HCT116 (cell line): Measurements from ENCODE around the gene PHF14. TPM values are rescaled to one million over a fixed set of nuclear protein-coding genes. Genes with fewer than 3 reads are reported as not detected.

Experiments
- ATAC-seq: fragments of 200-7000 bp; cut with Tn5 transposase; 2 replicates; pipeline ENCODE4 v1.9.1; 2020; ENCODE audit warnings: mild to moderate bottlenecking, moderate library complexity
- BruUV-seq: library from RNA; stranded (reverse); fragments of 400-500 nt; replicated peaks from 2 replicates; lab custom pipeline; 2021; lab: Mats Ljungman, UMichigan
- CTCF ChIA-PET: fragments of 300-600 bp; sonication (Branson Sonifier 250); formaldehyde crosslinking; loops from one replicate; lab custom pipeline; 2021; ENCODE audit warnings: antibody characterized with exemption; lab: Charles Lee
- POLR2A ChIA-PET: fragments of 300-600, 350-600 bp; sonication (Branson Sonifier 250); formaldehyde crosslinking; loops from one replicate; lab custom pipeline; 2021; ENCODE audit warnings: antibody characterized with exemption; lab: Charles Lee
- RAD21 ChIA-PET, 2 experiments: fragments of 300-600 bp; sonication (Branson Sonifier 250); formaldehyde crosslinking; loops; one replicate each; lab custom pipeline; 2023; ENCODE audit warnings: low total read pairs in 2 of 2; ENCODE audit not compliant: uncharacterized antibody in 2 of 2, unreplicated experiment in 2 of 2, low non-redundant PET in 1 of 2; lab: Charles Lee
- DNase-seq: peaks from one replicate; pipeline ENCODE4 v3.0.0-alpha.2; 2010; ENCODE audit warnings: low read depth, low spot score
- H2AFZ ChIP-seq: fragments of 200-600 bp; shearing (Covaris generic), sonication (generic); 2 replicates; pipeline ENCODE4 v1.6.1; 2017; ENCODE audit warnings: low read depth, mixed run types, mixed read lengths, antibody characterized with exemption, low read length; ENCODE audit not compliant: poor library complexity, severe bottlenecking
- H3K27ac ChIP-seq: 2 replicates; pipeline ENCODE4 v1.5.1; 2012; ENCODE audit warnings: low read depth, low read length
- H3K27me3 ChIP-seq: fragments of 200-600 bp; sonication (generic); 2 replicates; pipeline ENCODE4 v1.6.1; 2016; ENCODE audit warnings: mixed run types, low read length, mixed read lengths; ENCODE audit not compliant: insufficient read depth
- H3K36me3 ChIP-seq, 2 experiments: fragments of 200-500 bp in 1 of 2; fragments of 200-600 bp in 1 of 2; sonication (Bioruptor generic) in 1 of 2; sonication (generic) in 1 of 2; 2 replicates each; pipeline versions ENCODE4 v1.5.1 to v1.6.1; 2014 to 2016; ENCODE audit warnings: low read length in 2 of 2, inconsistent platforms in 1 of 2, mixed read lengths in 1 of 2, mixed run types in 1 of 2; ENCODE audit not compliant: insufficient read depth in 2 of 2, control insufficient read depth in 1 of 2
- H3K4me1 ChIP-seq, 2 experiments: fragments of 200-600 bp in 1 of 2; sonication (generic) in 1 of 2; 2 replicates each; pipeline versions ENCODE4 v1.5.1 to v1.6.1; 2012 to 2017; ENCODE audit warnings: low read length in 2 of 2, inconsistent platforms in 1 of 2, mild to moderate bottlenecking in 1 of 2, mixed read lengths in 1 of 2, mixed run types in 1 of 2, moderate library complexity in 1 of 2; ENCODE audit not compliant: insufficient read depth in 2 of 2, control insufficient read depth in 1 of 2
- H3K4me2 ChIP-seq: fragments of 200-600 bp; sonication (generic); 2 replicates; pipeline ENCODE4 v1.6.1; 2017; ENCODE audit warnings: mixed run types, low read length, mixed read lengths
- H3K4me3 ChIP-seq, 2 experiments: fragments of 200-600 bp in 1 of 2; sonication (generic) in 1 of 2; replicated peaks in 1 of 2; 2 replicates each; pipeline ENCODE4 v1.5.1; 2011 to 2016; ENCODE audit warnings: low read length in 2 of 2, control low read depth in 1 of 2, low read depth in 1 of 2, mild to moderate bottlenecking in 1 of 2, mixed read lengths in 1 of 2, mixed run types in 1 of 2
- H3K79me2 ChIP-seq: fragments of 200-600 bp; sonication (generic); 2 replicates; pipeline ENCODE4 v1.6.1; 2017; ENCODE audit warnings: mild to moderate bottlenecking, mixed run types, low read length, moderate library complexity, mixed read lengths; ENCODE audit not compliant: insufficient read depth
- H3K9ac ChIP-seq: fragments of 200-600 bp; sonication (generic); 2 replicates; pipeline ENCODE4 v1.6.1; 2016; ENCODE audit warnings: low read length, mixed read lengths
- H3K9me2 ChIP-seq: fragments of 200-600 bp; sonication (generic), shearing (Covaris generic); 2 replicates; pipeline ENCODE4 v1.6.1; 2017; ENCODE audit warnings: mixed run types, mild to moderate bottlenecking, moderate library complexity; ENCODE audit not compliant: insufficient read depth
- H3K9me3 ChIP-seq, 2 experiments: fragments of 200-500 bp in 1 of 2; fragments of 200-600 bp in 1 of 2; sonication (Bioruptor generic) in 1 of 2; sonication (generic) in 1 of 2; 2 replicates each; pipeline ENCODE4 v1.6.1; 2014 to 2017; ENCODE audit warnings: low read length in 2 of 2, mixed read lengths in 2 of 2, inconsistent platforms in 1 of 2, low read depth in 1 of 2, mild to moderate bottlenecking in 1 of 2, mixed run types in 1 of 2, moderate library complexity in 1 of 2; ENCODE audit not compliant: control insufficient read depth in 1 of 2, insufficient read depth in 1 of 2
- H4K20me1 ChIP-seq: fragments of 200-600 bp; sonication (generic), shearing (Covaris generic); 2 replicates; pipeline ENCODE4 v1.6.1; 2017; ENCODE audit warnings: mixed run types, mild to moderate bottlenecking, moderate library complexity; ENCODE audit not compliant: insufficient read depth
- CBX3 ChIP-seq: IDR thresholded peaks from 2 replicates; pipeline ENCODE4 v1.6.1; 2012; ENCODE audit warnings: low read depth
- CEBPB ChIP-seq: IDR thresholded peaks from 2 replicates; pipeline ENCODE4 v1.6.1; 2012; ENCODE audit warnings: low read depth
- CTCF ChIP-seq, 3 experiments: fragments of 200-600 bp in 1 of 3; sonication (generic) in 1 of 3; IDR thresholded peaks in 2 of 3; conservative IDR thresholded peaks in 1 of 3; 2 replicates each; pipeline ENCODE4 v1.5.1; 2012 to 2017; ENCODE audit warnings: low read depth in 2 of 3, low read length in 2 of 3, antibody characterized with exemption in 1 of 3, borderline replicate concordance in 1 of 3, control low read depth in 1 of 3, mild to moderate bottlenecking in 1 of 3, mixed read lengths in 1 of 3, mixed run types in 1 of 3, moderate library complexity in 1 of 3; ENCODE audit not compliant: insufficient read depth in 1 of 3
- ELF1 ChIP-seq: IDR thresholded peaks from 2 replicates; pipeline ENCODE4 v1.6.1; 2012; ENCODE audit warnings: low read depth, borderline replicate concordance
- EZH2 ChIP-seq: fragments of 200-600 bp; sonication (generic); IDR thresholded peaks from 2 replicates; pipeline ENCODE4 v1.6.1; 2017; ENCODE audit warnings: antibody characterized with exemption, mixed run types
- EZH2phosphoT487 ChIP-seq: fragments of 200-600 bp; IDR thresholded peaks from 2 replicates; pipeline ENCODE4 v1.6.1; 2018; ENCODE audit warnings: antibody characterized with exemption, borderline replicate concordance
- FOSL1 ChIP-seq: IDR thresholded peaks from 2 replicates; pipeline ENCODE4 v1.6.1; 2012; ENCODE audit warnings: low read depth
- JUND ChIP-seq: IDR thresholded peaks from 2 replicates; pipeline ENCODE4 v1.6.1; 2012
- POLR2A ChIP-seq: IDR thresholded peaks from 2 replicates; pipeline ENCODE4 v1.7.0; 2011; ENCODE audit warnings: borderline replicate concordance; ENCODE audit not compliant: insufficient read depth, insufficient read length; ENCODE audit errors: extremely low read depth
- RAD21 ChIP-seq: IDR thresholded peaks from 2 replicates; pipeline ENCODE4 v1.6.1; 2012; ENCODE audit warnings: low read depth, mild to moderate bottlenecking
- SIN3A ChIP-seq: IDR thresholded peaks from 2 replicates; pipeline ENCODE4 v1.6.1; 2012; ENCODE audit warnings: low read depth
- SP1 ChIP-seq: IDR thresholded peaks from 2 replicates; pipeline ENCODE4 v1.6.1; 2012; ENCODE audit warnings: low read depth
- SRF ChIP-seq: IDR thresholded peaks from 2 replicates; pipeline ENCODE4 v1.6.1; 2012; ENCODE audit warnings: low read depth
- TCF7L2 ChIP-seq: IDR thresholded peaks from 2 replicates; pipeline ENCODE4 v1.7.0; 2011; ENCODE audit warnings: borderline replicate concordance, inconsistent platforms; ENCODE audit not compliant: insufficient read depth, insufficient read length; ENCODE audit errors: extremely low read depth
- ZNF274 ChIP-seq: fragments of 200-500 bp; sonication (Bioruptor generic); IDR thresholded peaks from 2 replicates; pipeline ENCODE4 v1.6.1; 2014; ENCODE audit warnings: mild to moderate bottlenecking, low read depth, low read length, inconsistent platforms
- intact Hi-C: fragments of 100-400 bp; cut with micrococcal nuclease; formaldehyde crosslinking; loops from 2 replicates; pipeline ENCODE4 v1.10.0; 2022
- total RNA-seq: library from RNA; stranded (reverse); gene quantifications from one replicate; pipeline ENCODE4 v1.2.1, GENCODE V29; 2021; ENCODE audit not compliant: unreplicated experiment
- TF ChIP-seq, protein P1 (sequence below): IDR thresholded peaks from 2 replicates; pipeline ENCODE4 v1.6.1; 2012; ENCODE audit warnings: low read depth

Gene PHF14
- total RNA-seq, 1 experiment from 2014 or later = 13.8 TPM

GRCh38 chr7:11155883-11156282 lies 182.2 kb downstream of the PHF14 start:
- H2AFZ ChIP-seq = no peak overlapping the region
- POLR2A ChIA-PET = no interaction called here

DNA sequence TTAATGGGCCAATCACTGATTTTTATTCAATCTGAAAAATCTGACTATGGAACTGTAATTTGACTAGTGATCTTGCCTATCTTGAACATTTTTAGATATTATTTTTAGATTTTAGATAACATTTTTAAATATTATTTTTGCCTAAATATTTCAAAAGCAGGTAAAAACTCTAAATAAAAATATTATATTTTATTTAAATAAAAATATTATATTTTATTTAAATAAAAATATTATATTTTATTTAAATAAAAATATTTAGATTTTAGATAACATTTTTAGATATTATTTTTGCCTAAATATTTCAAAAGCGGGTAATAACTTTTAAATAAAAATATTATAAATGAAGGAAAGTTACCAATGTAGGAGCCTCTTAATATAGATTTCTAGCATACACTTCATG lies 187.8 kb downstream of the PHF14 start:
- DNase-seq (no peak), ATAC-seq (no peak)
- ChIA-PET CTCF (no interaction called here), POLR2A (no interaction called here), RAD21 (no interaction called here)
- Histone ChIP-seq H3K9me2 (no peaks in the 10 kb centered on the region), H3K4me3 (no peak overlapping the region), H2AFZ (no peak overlapping the region), H3K36me3 (no peaks in the 10 kb centered on the region), H3K9me3 (no peaks in the 10 kb centered on the region), H3K27ac (no peak overlapping the region), H3K4me1 (no peaks in the 10 kb centered on the region), H3K9ac (no peak overlapping the region), H3K27me3 (no peaks in the 10 kb centered on the region), H3K79me2 (no peaks in the 10 kb centered on the region), H4K20me1 (no peaks in the 10 kb centered on the region; the same call in 1 of the 2 replicates), H3K4me2 (no peak overlapping the region)
- TF ChIP-seq CEBPB (no peak), SP1 (no peak), CTCF (IDR thresholded peaks at IDR 0.05 in 2 of 3, conservative IDR thresholded peaks at IDR 0.05 in 1 of 3; ENCODE audit: borderline replicate concordance in 1 of 3, insufficient read depth in 1 of 3, low read depth in 2 of 3, low read length in 2 of 3) (no peak), FOSL1 (no peak), POLR2A (no peak), CBX3 (no peak), SRF (no peak), ELF1 (no peak), TCF7L2 (no peak), ZNF274 (no peak), EZH2 (no peak), EZH2phosphoT487 (no peak), JUND (no peak), SIN3A (no peak)
- TF ChIP-seq, protein P1, sequence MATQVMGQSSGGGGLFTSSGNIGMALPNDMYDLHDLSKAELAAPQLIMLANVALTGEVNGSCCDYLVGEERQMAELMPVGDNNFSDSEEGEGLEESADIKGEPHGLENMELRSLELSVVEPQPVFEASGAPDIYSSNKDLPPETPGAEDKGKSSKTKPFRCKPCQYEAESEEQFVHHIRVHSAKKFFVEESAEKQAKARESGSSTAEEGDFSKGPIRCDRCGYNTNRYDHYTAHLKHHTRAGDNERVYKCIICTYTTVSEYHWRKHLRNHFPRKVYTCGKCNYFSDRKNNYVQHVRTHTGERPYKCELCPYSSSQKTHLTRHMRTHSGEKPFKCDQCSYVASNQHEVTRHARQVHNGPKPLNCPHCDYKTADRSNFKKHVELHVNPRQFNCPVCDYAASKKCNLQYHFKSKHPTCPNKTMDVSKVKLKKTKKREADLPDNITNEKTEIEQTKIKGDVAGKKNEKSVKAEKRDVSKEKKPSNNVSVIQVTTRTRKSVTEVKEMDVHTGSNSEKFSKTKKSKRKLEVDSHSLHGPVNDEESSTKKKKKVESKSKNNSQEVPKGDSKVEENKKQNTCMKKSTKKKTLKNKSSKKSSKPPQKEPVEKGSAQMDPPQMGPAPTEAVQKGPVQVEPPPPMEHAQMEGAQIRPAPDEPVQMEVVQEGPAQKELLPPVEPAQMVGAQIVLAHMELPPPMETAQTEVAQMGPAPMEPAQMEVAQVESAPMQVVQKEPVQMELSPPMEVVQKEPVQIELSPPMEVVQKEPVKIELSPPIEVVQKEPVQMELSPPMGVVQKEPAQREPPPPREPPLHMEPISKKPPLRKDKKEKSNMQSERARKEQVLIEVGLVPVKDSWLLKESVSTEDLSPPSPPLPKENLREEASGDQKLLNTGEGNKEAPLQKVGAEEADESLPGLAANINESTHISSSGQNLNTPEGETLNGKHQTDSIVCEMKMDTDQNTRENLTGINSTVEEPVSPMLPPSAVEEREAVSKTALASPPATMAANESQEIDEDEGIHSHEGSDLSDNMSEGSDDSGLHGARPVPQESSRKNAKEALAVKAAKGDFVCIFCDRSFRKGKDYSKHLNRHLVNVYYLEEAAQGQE = no peak
- intact Hi-C loops = no loop called here
- no TSS peak for BruUV-seq

More at GRCh38 chr7:11155883-11156282, 182.2 kb downstream of the PHF14 start:
- H4K20me1 ChIP-seq = no peaks in the 10 kb centered on the region
- H3K4me2 ChIP-seq = no peak overlapping the region
- H3K36me3 ChIP-seq = no peaks in the 10 kb centered on the region
- H3K4me1 ChIP-seq = no peaks in the 10 kb centered on the region
- H3K9ac ChIP-seq = no peak overlapping the region
- no peaks in the 10 kb centered on the region for H3K27me3 ChIP-seq
- no peak overlapping the region for H3K4me3 ChIP-seq
- intact Hi-C loops = no loop called here
- TF ChIP-seq RAD21 (no peak), TCF7L2 (no peak)
- DNase-seq = no peak
- ChIA-PET CTCF (no interaction called here), RAD21 (no interaction called here)
- no TSS peak for BruUV-seq
- ATAC-seq = no peak
- H3K9me2 ChIP-seq = no peaks in the 10 kb centered on the region
- no peak overlapping the region for H3K27ac ChIP-seq
- no peaks in the 10 kb centered on the region for H3K79me2 ChIP-seq
- H3K9me3 ChIP-seq = no peaks in the 10 kb centered on the region
